CD8-positive, alpha-beta memory T cell (primary cell): ENCODE measurements around the gene CASS4. TPM values are rescaled to one million over a fixed set of nuclear protein-coding genes. Genes with fewer than 3 reads are reported as not detected.
A peak's percentile ranks its signal among the peaks of the same experiment; 100 is the strongest.

Source experiments
- CTCF ChIA-PET: fragments of 350-600 bp; sonication (Branson Sonifier 250); formaldehyde crosslinking; loops from one replicate; lab custom pipeline; 2021; ENCODE audit warnings: antibody characterized with exemption; lab: Charles Lee
- POLR2A ChIA-PET: fragments of 350-600 bp; sonication (Branson Sonifier 250); formaldehyde crosslinking; loops from one replicate; lab custom pipeline; 2021; ENCODE audit warnings: antibody characterized with exemption; lab: Charles Lee
- DNase-seq, 5 donors: peaks; one replicate each; pipeline versions ENCODE4 v3.0.0 to v3.0.0-alpha.2; 2020 to 2022; ENCODE audit warnings: mixed read lengths in 1 of 5
- H3K27ac ChIP-seq: one replicate; pipeline ENCODE4 v1.7.0; 2013; ENCODE audit warnings: low read depth, mild to moderate bottlenecking, low read length, moderate library complexity
- H3K27me3 ChIP-seq: 2 replicates; pipeline ENCODE4 v1.7.0; 2013; ENCODE audit warnings: low read length, mild to moderate bottlenecking; ENCODE audit not compliant: insufficient read depth, poor library complexity, severe bottlenecking
- H3K36me3 ChIP-seq: 2 replicates; pipeline ENCODE4 v1.7.0; 2013; ENCODE audit warnings: mild to moderate bottlenecking, low read length, moderate library complexity; ENCODE audit not compliant: insufficient read depth
- H3K4me1 ChIP-seq: 2 replicates; pipeline ENCODE4 v1.7.0; 2013; ENCODE audit warnings: mild to moderate bottlenecking, low read length, moderate library complexity; ENCODE audit not compliant: insufficient read depth
- H3K4me3 ChIP-seq: 2 replicates; pipeline ENCODE4 v1.7.0; 2013; ENCODE audit warnings: mild to moderate bottlenecking, low read length
- H3K9me3 ChIP-seq: 2 replicates; pipeline ENCODE4 v1.7.0; 2013; ENCODE audit warnings: mild to moderate bottlenecking, low read length
- H3K27ac Mint-ChIP-seq, 8 donors: one replicate each; pipeline ENCODE4 v1.8.0; 2020 to 2021; ENCODE audit warnings: mixed read lengths in 8 of 8, mild to moderate bottlenecking in 6 of 8, inconsistent platforms in 3 of 8, moderate library complexity in 3 of 8
- H3K27me3 Mint-ChIP-seq, 2 donors: one replicate each; pipeline ENCODE4 v1.8.0; 2020 to 2021; ENCODE audit warnings: mixed read lengths in 2 of 2, mild to moderate bottlenecking in 1 of 2, moderate library complexity in 1 of 2
- H3K36me3 Mint-ChIP-seq, 3 donors: one replicate each; pipeline ENCODE4 v1.8.0; 2020 to 2021; ENCODE audit warnings: mixed read lengths in 3 of 3, inconsistent platforms in 1 of 3, mild to moderate bottlenecking in 1 of 3
- H3K4me1 Mint-ChIP-seq, 3 donors: one replicate each; pipeline ENCODE4 v1.8.0; 2020 to 2021; ENCODE audit warnings: mixed read lengths in 3 of 3, inconsistent platforms in 1 of 3, mild to moderate bottlenecking in 1 of 3
- H3K4me3 Mint-ChIP-seq, 7 donors: one replicate each; pipeline ENCODE4 v1.8.0; 2020 to 2021; ENCODE audit warnings: mixed read lengths in 7 of 7, mild to moderate bottlenecking in 6 of 7, moderate library complexity in 4 of 7, inconsistent platforms in 2 of 7
- H3K9me3 Mint-ChIP-seq, 5 donors: one replicate each; pipeline ENCODE4 v1.8.0; 2020 to 2022; ENCODE audit warnings: mixed read lengths in 5 of 5, mild to moderate bottlenecking in 3 of 5, moderate library complexity in 2 of 5, inconsistent platforms in 1 of 5
- polyA plus RNA-seq: library from polyadenylated mRNA; unstranded; fragments of 300-500 nt; fragmentation: Illumina TruSeq; gene quantifications from one replicate; pipeline ENCODE4 v1.2.3, GENCODE V29; 2021
- total RNA-seq, 2 experiments: library from RNA; stranded (reverse); gene quantifications; one replicate each; pipeline ENCODE4 v1.2.3, GENCODE V29; 2021

CASS4 gene
- total and polyA plus RNA-seq, 3 experiments from 2014 or later, result 3.7 to 5.6 (median 3.7) TPM

DNA sequence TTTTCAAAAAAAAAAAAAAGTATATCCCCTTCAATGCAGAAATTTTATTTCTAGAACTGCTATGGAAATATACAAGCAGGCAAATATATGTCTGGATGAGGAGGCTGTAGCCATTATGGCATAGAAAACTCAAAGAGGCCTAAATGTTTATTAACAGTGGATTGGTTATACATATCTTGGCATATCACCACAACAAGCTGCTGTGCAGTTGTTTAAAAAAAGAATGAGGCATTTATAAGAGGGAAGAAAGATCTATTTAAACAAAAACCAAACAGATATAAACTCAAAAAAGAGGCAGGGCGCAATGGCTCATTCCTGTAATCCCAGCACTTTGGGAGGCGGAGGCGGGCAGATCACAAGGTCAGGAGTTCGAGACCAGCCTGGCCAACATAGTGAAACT lies 26.2 kb downstream of the CASS4 start:
- ChIA-PET CTCF (no interaction called here), POLR2A (no interaction called here)
- Mint-ChIP-seq H3K4me3 (peak overlapping the region in 3 of 7 donors; percentile 27 to 70 (median 32)), H3K36me3 (peaks cover 2 to 7% (median 4%) of the 10 kb centered on the region in 3 donors), H3K27ac (peak overlapping the region in 7 of 8 donors; percentile 19 to 96 (median 66)), H3K4me1 (peaks cover 49 to 69% (median 62%) of the 10 kb centered on the region in 3 donors), H3K27me3 (no peaks in the 10 kb centered on the region), H3K9me3 (no peaks in the 10 kb centered on the region)
- no peak for DNase-seq
- H3K27me3 ChIP-seq, result no peaks in the 10 kb centered on the region
- H3K9me3 ChIP-seq, result no peaks in the 10 kb centered on the region
- no peak overlapping the region for H3K27ac ChIP-seq
- H3K4me1 ChIP-seq, result peaks cover 65% of the 10 kb centered on the region
- H3K36me3 ChIP-seq, result peaks cover 12% of the 10 kb centered on the region
- H3K4me3 ChIP-seq, result no peak overlapping the region

DNA sequence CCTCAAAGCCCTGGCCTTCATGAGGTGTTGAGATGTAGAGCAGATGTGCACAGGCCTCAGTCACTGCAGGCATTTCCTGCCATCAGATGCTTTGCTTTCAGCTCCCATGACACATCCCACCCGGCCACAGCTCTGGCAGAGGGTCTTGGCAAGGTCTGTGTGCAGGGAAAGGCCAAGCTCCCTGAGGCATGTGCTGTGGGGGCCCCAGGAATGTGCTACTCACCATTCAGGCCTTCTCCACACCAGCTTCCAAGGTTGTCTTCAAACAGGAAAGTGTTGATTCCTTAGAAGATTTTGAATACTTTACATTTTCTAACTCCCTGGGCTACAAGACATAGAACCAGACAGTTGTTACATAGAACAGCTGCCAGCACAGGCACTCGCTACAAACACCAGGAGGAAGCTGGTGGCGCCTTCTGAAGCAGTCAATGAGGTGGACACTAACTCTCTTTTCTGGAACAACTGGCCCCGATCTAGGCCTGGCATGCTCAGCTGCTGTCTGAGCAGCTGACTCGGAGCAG lies 27.8 kb downstream of the CASS4 start:
- H3K27me3 Mint-ChIP-seq, result no peaks in the 10 kb centered on the region
- peaks cover 39 to 57% (median 49%) of the 10 kb centered on the region in 3 donors for H3K4me1 Mint-ChIP-seq
- CTCF ChIA-PET, result no interaction called here
- H3K4me3 Mint-ChIP-seq, result peak overlapping the region in 6 of 7 donors; percentile 59 to 82 (median 76)
- H3K27ac Mint-ChIP-seq, result peak overlapping the region; percentile 4 to 95 (median 94)
- Histone ChIP-seq H3K9me3 (no peaks in the 10 kb centered on the region), H3K36me3 (peaks cover 12% of the 10 kb centered on the region), H3K27me3 (no peaks in the 10 kb centered on the region), H3K4me3 (peak overlapping the region; percentile 9), H3K27ac (no peak overlapping the region), H3K4me1 (peaks cover 54% of the 10 kb centered on the region)
- POLR2A ChIA-PET, result no interaction called here
- no peaks in the 10 kb centered on the region for H3K9me3 Mint-ChIP-seq
- DNase-seq, result no peak
- H3K36me3 Mint-ChIP-seq, result peaks cover 0 to 7% (median 2%) of the 10 kb centered on the region in 3 donors

DNA sequence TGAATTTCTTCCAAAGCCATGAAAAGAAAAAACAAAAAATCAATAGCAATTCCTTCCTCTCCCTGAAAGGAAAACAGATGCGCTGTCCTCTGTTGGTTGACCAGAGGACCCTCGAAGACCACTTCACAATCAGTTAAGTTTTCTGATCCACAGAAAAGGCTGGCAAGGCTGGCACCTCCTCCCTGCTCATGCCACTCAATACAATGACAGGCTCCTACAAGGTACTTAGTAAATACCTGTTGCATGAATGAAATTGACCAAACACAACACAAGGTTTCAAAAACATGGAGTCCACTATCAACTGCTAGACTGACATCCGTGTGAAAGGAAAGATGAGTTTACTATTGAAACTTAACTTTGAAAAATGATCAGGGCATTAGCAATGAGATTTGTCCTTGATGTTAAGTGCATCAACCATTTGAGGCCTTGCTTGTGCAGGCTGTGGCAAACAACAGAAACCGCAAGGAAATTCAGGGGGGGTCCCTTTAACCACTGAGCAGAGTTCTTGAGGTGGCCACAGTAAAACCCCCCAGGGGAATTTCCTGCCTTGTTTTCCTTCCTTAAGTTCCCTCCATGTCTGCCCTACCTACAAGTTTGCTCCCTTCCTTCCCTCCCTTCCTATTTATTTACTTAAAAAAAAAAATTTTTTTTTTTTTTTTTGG lies 28.4 kb downstream of the CASS4 start:
- CTCF ChIA-PET, result no interaction called here
- Mint-ChIP-seq H3K9me3 (no peaks in the 10 kb centered on the region), H3K27me3 (no peaks in the 10 kb centered on the region), H3K4me3 (peak overlapping the region; percentile 12 to 82 (median 75)), H3K27ac (peak overlapping the region; percentile 4 to 95 (median 94)), H3K4me1 (peaks cover 39 to 54% (median 46%) of the 10 kb centered on the region in 3 donors), H3K36me3 (peaks cover 3 to 9% (median 4%) of the 10 kb centered on the region in 3 donors)
- Histone ChIP-seq H3K27ac (no peak overlapping the region), H3K4me3 (no peak overlapping the region), H3K9me3 (no peaks in the 10 kb centered on the region), H3K27me3 (no peaks in the 10 kb centered on the region), H3K36me3 (peaks cover 12% of the 10 kb centered on the region), H3K4me1 (peaks cover 54% of the 10 kb centered on the region)
- peak; percentile 33 to 78 (median 67) for DNase-seq
- POLR2A ChIA-PET, result interaction anchor here (0.7 kb wide), 1 partner anchor 26 kb away, joined by 5 read pairs; no protein-coding TSS in a partner anchor

DNA sequence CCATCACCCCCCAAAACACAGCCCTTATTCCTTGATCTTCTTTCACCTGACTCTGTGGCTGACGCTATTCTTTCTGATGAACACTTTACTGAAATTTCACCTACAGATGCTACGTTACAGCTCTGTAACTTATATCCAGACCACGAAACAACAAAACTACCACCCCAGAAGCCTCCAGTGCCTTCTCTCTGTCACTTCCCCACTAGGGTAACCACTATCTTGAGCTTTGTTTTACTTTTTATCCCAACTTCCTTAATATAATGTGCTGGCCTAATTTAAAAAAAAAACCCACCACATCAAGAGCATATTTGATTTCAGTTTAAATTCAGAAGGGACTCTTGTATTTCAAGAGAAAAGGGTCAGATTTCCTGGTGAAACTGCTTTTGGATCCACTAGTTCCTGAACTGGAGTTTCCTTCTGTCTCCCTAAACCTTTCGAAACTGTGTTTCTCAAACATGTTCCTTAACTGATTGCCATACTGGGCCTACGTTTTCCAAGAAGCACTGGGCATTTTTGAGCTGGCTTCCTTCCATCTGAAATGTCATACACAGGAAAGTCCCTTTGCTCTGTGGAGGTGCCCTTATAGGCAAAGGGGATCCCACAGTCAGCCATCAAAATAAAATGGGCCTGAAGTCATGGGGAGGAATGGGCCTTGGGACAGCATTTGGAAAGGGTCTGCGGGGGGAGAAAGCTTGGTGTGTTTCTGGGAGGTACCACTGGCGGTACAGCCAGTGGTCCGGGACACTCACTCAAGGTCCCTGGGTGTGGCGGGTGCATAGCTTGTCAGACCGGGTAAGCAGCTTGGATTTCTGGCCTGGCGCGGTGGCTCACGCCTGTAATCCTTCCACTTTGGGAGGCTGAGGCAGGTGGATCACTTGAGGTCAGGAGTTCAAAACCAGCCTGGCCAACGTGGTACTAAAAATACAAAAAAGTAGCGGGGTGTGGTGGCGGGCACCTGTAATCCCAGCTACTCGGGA lies 30.6 kb downstream of the CASS4 start:
- Histone ChIP-seq H3K27ac (no peak overlapping the region), H3K36me3 (peaks cover 7% of the 10 kb centered on the region), H3K4me3 (no peak overlapping the region), H3K9me3 (no peaks in the 10 kb centered on the region), H3K27me3 (no peaks in the 10 kb centered on the region), H3K4me1 (peaks cover 51% of the 10 kb centered on the region)
- peaks cover 3 to 21% (median 8%) of the 10 kb centered on the region in 3 donors for H3K36me3 Mint-ChIP-seq
- peaks cover 36 to 47% (median 46%) of the 10 kb centered on the region in 3 donors for H3K4me1 Mint-ChIP-seq
- peak overlapping the region; percentile 34 to 94 (median 84) for H3K27ac Mint-ChIP-seq
- H3K9me3 Mint-ChIP-seq, result no peaks in the 10 kb centered on the region
- DNase-seq, result peak in 2 of 5 donors; percentile 23 to 64
- peak overlapping the region; percentile 1 to 34 (median 11) for H3K4me3 Mint-ChIP-seq
- no peaks in the 10 kb centered on the region for H3K27me3 Mint-ChIP-seq
- POLR2A ChIA-PET, result no interaction called here
- CTCF ChIA-PET, result interaction anchor here (1.3 kb wide), 2 partner anchors 21 to 47 kb away, joined by 3 to 4 read pairs; no protein-coding TSS in a partner anchor

DNA sequence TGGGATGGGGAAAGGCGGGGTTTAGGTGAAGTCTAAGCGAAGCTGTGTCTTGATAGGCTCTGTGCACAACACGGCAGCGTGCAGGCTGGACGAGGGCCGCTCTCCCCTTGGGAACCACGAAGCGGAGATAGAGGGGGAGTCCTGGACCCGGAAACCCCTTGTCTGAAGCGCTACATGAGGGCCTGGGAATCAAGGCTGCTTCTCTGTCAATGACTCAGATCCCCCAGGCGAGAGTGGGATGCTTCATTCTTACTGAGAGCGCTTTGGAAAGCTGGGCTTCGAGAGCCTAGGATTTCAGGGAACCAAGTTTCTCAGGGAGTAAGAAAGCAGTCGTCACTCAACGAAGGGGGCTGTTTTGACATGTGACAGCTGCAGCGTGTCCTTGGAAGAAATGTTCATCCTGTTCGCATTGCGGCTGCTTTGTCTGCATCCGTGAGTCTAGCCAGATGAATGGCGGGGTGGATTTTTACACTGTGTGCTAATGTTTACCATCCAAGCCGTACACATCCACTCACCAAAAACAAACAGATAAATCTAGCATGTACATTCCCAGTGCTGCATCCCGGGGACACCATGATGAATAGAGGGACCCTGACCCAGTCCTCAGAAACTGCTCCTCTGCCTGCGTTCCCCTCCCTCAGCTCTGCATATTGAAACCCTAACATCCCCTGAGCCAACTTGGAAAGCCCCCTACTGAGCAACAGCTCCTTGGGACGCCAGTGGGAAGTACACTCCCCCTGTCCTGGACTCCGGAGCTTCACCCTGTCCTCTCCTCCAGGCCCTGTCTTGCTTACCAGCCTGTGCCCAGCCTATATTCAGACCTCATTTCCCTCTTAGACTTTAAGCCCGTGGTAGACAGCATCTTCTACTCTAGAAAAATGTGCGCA lies 31.8 kb downstream of the CASS4 start:
- Mint-ChIP-seq H3K36me3 (peaks cover 3 to 25% (median 8%) of the 10 kb centered on the region in 3 donors), H3K27me3 (no peaks in the 10 kb centered on the region), H3K4me1 (peaks cover 31 to 41% (median 36%) of the 10 kb centered on the region in 3 donors), H3K27ac (peak overlapping the region in 7 of 8 donors; percentile 45 to 82 (median 73)), H3K4me3 (no peak overlapping the region), H3K9me3 (no peaks in the 10 kb centered on the region)
- ChIA-PET CTCF (interaction anchor here (1.3 kb wide), 1 partner anchor 23 kb away, joined by 3 read pairs; no protein-coding TSS in a partner anchor), POLR2A (interaction anchor here (0.6 kb wide), 1 partner anchor 27 kb away, joined by 3 read pairs; no protein-coding TSS in a partner anchor)
- Histone ChIP-seq H3K27ac (no peak overlapping the region), H3K27me3 (no peaks in the 10 kb centered on the region), H3K4me3 (no peak overlapping the region), H3K36me3 (no peaks in the 10 kb centered on the region), H3K4me1 (peaks cover 39% of the 10 kb centered on the region), H3K9me3 (no peaks in the 10 kb centered on the region)
- no peak for DNase-seq

DNA sequence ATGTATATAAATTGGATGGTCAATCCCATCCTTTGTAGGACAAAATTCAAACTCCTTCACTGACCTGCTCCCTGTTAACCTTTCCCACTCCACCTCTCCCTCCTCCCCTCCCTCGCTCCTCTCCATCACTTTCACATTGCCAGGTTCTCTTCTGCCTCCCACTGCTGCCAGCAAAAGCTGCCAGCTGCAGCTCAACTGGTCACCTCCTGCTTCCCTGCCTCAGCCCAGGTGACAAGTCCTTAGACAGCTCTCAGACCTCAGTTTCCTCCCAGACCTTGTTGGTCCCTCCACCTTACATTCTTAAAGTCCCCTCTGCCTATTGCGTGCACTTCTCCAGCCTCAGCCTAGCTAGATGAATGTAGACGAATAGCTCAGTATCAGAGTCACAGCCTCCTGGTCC lies 33.1 kb downstream of the CASS4 start:
- peaks cover 3 to 26% (median 8%) of the 10 kb centered on the region in 3 donors for H3K36me3 Mint-ChIP-seq
- ChIA-PET POLR2A (no interaction called here), CTCF (no interaction called here)

DNA sequence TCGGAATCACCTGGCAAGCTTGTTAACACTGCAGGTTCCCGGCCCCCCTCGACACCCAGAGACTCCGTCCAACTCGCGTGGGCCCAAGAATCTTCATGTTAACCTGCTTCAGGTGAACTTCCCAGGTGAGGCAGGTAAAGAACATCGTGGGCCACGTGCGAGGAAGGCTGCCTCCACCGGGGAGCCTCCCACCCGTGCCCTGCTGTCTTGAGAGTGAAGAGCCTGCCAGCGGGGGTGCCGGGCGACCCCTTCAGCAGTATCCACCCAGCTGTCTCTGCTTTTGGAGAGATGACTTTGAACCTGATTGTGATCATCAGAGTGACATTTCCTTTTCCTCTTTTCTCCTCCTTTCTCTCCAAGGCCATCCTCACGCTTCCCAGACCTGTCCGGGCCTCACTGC lies 33.5 kb downstream of the CASS4 start:
- Mint-ChIP-seq H3K36me3 (peaks cover 3 to 28% (median 8%) of the 10 kb centered on the region in 3 donors), H3K4me1 (peaks cover 19 to 24% (median 20%) of the 10 kb centered on the region in 3 donors), H3K27ac (peak overlapping the region in 3 of 8 donors; percentile 8 to 86 (median 84)), H3K4me3 (no peak overlapping the region), H3K27me3 (no peaks in the 10 kb centered on the region), H3K9me3 (no peaks in the 10 kb centered on the region)
- no peaks in the 10 kb centered on the region for H3K27me3 ChIP-seq
- ChIA-PET CTCF (no interaction called here), POLR2A (no interaction called here)
- no peaks in the 10 kb centered on the region for H3K36me3 ChIP-seq
- no peaks in the 10 kb centered on the region for H3K9me3 ChIP-seq
- peaks cover 23% of the 10 kb centered on the region for H3K4me1 ChIP-seq
- no peak overlapping the region for H3K4me3 ChIP-seq
- DNase-seq, result no peak
- no peak overlapping the region for H3K27ac ChIP-seq

More for the DNA sequence above, 33.1 kb downstream of the CASS4 start:
- no peaks in the 10 kb centered on the region for H3K36me3 ChIP-seq
- Mint-ChIP-seq H3K4me1 (peaks cover 23 to 28% (median 24%) of the 10 kb centered on the region in 3 donors), H3K27ac (peak overlapping the region in 3 of 8 donors; percentile 8 to 86 (median 84)), H3K27me3 (no peaks in the 10 kb centered on the region), H3K9me3 (no peaks in the 10 kb centered on the region), H3K4me3 (no peak overlapping the region)
- no peaks in the 10 kb centered on the region for H3K9me3 ChIP-seq
- DNase-seq, result no peak
- peaks cover 27% of the 10 kb centered on the region for H3K4me1 ChIP-seq
- H3K4me3 ChIP-seq, result no peak overlapping the region
- H3K27ac ChIP-seq, result no peak overlapping the region
- H3K27me3 ChIP-seq, result no peaks in the 10 kb centered on the region
